ENCODE data around the gene KIF16B. TPM values are rescaled to one million over a fixed set of nuclear protein-coding genes. Genes with fewer than 3 reads are reported as not detected.

The KIF16B gene
- total and polyA plus RNA-seq, 9 of the 15 experiments (the other 6 are each of a cell fraction or from before 2014, with no cell fraction given): 1.00 to 10.6 (median 8.5) TPM

DNA sequence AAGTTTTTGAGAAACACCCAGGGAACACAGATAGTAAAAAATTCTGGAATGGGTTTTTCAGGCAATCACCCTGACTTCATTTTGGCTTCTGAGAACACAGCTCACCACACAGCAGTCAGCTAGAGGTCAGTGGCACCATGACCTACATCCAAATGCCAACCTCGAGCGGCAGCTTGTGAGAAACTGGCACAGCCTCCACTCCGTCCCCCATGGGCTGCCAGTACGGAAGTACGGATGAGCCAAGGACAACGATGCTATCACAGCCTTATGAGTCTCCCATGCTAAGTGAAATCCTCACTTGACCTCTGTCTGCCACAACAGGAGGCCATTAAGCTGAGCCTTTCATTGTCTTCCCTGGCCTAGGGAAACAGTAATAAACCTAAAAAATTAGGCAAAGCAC is 32.0 kb downstream of the KIF16B start (continued):
- TF ChIP-seq, protein P1, sequence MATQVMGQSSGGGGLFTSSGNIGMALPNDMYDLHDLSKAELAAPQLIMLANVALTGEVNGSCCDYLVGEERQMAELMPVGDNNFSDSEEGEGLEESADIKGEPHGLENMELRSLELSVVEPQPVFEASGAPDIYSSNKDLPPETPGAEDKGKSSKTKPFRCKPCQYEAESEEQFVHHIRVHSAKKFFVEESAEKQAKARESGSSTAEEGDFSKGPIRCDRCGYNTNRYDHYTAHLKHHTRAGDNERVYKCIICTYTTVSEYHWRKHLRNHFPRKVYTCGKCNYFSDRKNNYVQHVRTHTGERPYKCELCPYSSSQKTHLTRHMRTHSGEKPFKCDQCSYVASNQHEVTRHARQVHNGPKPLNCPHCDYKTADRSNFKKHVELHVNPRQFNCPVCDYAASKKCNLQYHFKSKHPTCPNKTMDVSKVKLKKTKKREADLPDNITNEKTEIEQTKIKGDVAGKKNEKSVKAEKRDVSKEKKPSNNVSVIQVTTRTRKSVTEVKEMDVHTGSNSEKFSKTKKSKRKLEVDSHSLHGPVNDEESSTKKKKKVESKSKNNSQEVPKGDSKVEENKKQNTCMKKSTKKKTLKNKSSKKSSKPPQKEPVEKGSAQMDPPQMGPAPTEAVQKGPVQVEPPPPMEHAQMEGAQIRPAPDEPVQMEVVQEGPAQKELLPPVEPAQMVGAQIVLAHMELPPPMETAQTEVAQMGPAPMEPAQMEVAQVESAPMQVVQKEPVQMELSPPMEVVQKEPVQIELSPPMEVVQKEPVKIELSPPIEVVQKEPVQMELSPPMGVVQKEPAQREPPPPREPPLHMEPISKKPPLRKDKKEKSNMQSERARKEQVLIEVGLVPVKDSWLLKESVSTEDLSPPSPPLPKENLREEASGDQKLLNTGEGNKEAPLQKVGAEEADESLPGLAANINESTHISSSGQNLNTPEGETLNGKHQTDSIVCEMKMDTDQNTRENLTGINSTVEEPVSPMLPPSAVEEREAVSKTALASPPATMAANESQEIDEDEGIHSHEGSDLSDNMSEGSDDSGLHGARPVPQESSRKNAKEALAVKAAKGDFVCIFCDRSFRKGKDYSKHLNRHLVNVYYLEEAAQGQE (IDR thresholded peaks at IDR 0.05; ENCODE audit: borderline replicate concordance): no peak
- TF ChIP-seq, protein P1 (CRISPR knock-in tag; IDR thresholded peaks at IDR 0.05; ENCODE audit: low read depth): no peak
- no peak for TF ChIP-seq ELF2 (CRISPR knock-in tag; IDR thresholded peaks at IDR 0.05)
- TF ChIP-seq LCOR (CRISPR knock-in tag; IDR thresholded peaks at IDR 0.05): no peak
- TF ChIP-seq PCBP2 (IDR thresholded peaks at IDR 0.05; ENCODE audit: low read depth, low read length, poor library complexity, severe bottlenecking): no peak
- TF ChIP-seq RFX1 (IDR thresholded peaks at IDR 0.05): no peak
